Measurements from ENCODE around the gene RAE1.
"Not testable (repeated sequence)": the region's sequence is repeated elsewhere in the genome, so short reads cannot be mapped to it uniquely, and the experiment has no call there.

The RAE1 gene

DNA sequence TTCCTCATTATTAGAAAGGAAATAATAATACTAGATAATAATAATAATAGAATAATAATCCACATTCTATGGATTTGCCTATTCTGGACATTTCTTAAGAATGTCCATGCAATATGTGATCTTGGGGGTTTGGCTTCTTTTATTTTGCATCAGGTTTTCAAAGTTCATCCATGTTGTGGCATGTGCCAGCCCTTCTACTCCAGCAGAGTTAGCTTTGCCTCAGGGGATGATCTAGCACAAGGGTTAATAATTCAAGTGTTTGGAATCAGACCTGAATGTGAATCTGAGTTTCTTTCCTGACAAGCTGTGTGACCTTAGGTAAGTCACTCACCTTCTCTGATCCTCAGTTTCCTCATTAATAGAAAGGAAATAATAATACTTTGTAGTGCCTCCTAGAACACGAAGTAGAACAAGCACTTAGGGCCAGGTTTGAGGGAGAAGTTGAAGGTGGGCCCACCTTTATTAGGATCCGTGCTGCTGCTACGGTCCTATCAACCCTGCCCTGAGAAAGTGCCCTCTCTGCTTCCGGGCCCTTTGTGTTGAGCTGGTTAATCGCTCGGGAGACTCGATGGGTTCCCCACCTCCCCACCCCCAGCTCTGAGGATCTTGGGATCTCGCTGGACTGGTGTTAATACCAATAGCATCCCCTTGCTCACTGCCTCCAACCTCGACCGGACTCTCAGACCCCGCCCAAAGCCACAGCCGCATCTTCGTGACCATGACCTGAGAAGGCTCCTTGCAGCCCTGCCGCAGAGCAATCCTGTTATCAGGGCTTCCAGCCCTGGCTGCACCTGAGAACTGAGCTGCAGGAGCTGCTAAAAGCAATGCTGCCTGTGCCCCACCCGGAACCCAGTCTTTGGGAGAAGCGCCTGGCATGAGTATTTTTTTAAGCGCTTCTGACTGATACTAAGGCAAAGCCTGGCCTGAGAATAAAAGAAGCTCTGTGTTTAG is 67.0 kb downstream of the RAE1 start:
- DNase-seq = no peak

DNA sequence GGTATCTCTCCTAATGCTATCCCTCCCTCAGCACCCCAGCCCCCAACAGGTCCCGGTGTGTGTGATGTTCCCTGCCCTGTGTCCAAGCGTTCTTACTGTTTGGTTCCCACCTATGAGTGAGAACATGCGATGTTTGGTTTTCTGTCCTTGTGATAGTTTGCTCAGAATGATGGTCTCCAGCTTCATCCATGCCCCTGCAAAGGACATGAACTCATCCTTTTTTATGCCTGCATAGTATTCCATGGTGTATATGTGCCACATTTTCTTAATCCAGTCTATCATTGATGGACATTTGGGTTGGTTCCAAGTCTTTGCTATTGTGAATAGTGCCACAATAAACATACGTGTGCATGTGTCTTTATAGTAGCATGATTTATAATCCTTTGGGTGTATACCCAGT is 68.4 kb downstream of the RAE1 start:
- DNase-seq = not testable (repeated sequence)

GRCh38 chr20:57420571-57421252 is 69.7 kb downstream of the RAE1 start:
- DNase-seq = no peak

- DNase-seq = no peak
Observed at GRCh38 chr20:57421253-57422220, 70.5 kb downstream of the RAE1 start.

- no peak for DNase-seq
Observed at GRCh38 chr20:57422254-57422653, 71.2 kb downstream of the RAE1 start.

GRCh38 chr20:57425150-57426013 is 74.3 kb downstream of the RAE1 start:
- DNase-seq = no peak

- DNase-seq = no peak
Observed at GRCh38 chr20:57426271-57426689, 75.2 kb downstream of the RAE1 start.

- DNase-seq = no peak
Observed at GRCh38 chr20:57426831-57427230, 75.8 kb downstream of the RAE1 start.

DNA sequence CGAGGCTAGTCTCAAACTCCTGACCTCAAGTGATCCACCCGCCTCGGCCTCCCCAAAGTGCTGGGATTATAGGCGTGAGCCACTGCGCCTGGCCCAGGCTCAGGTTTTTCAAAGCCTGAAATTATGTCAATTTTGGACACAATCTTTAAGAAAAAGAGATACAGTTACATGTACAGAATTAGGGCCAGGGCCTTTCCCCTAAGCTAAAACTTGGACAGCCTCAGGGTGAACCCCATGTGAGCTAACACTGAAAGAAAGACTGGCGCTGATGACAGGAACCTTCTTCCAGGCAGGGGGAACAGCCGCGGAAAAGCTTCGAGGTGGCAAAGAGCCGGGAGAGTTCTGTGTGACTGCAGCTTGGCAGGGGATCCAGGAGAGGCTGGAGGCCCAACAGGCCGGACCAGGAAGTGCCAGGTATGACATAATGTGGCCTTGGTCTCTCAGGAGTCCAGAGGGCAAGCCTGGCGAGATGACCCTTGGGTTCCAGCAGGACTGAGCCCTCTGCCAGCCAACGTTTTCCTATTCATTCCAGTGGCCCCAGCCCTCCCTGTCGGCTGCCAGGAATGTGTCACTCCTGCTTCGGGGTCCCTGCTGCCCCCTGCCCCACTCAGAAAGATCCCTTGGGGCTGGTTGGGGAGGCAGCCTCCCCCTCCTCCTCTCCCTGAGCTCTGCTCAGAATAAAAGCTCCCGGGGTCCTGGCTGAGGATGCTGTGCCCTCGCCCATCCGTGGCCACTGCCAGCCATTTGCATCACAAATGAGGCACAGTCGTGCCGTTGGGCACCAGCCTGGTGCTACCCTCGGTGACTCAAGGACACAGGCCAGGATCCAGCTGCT is 77.5 kb downstream of the RAE1 start:
- no peak for DNase-seq

All from stimulated activated naive CD4-positive, alpha-beta T cell treated with Interleukin-2 at 50 U/mL for 16 hours (primary cell).